HepG2 (cell line): ENCODE measurements around the gene MYO10. TPM values are rescaled to one million over a fixed set of nuclear protein-coding genes. Genes with fewer than 3 reads are reported as not detected.

ENCODE experiments used
- ATAC-seq: fragments of 200-7000 bp; cut with Tn5 transposase; 3 replicates; pipeline ENCODE4 v1.9.1; 2020; ENCODE audit warnings: mild to moderate bottlenecking, moderate library complexity
- BruUV-seq: library from RNA; stranded (reverse); fragments of 400-500 nt; replicated peaks from 2 replicates; lab custom pipeline; 2021; lab: Mats Ljungman, UMichigan
- CTCF ChIA-PET: fragments of 300-600 bp; formaldehyde crosslinking; extraction: SDS; loops from one replicate; lab custom pipeline; 2021; ENCODE audit warnings: low total read pairs, inconsistent platforms, low intra/inter-chr PET ratio; lab: Yijun Ruan, JAX
- POLR2A ChIA-PET: fragments of 350-600 bp; sonication (Branson Sonifier 250); formaldehyde crosslinking; loops from one replicate; lab custom pipeline; 2020; ENCODE audit warnings: antibody characterized with exemption, inconsistent platforms; lab: Yijun Ruan, JAX
- DNase-seq: peaks from one replicate; pipeline ENCODE4 v3.0.0-alpha.2; 2015; ENCODE audit warnings: low spot score
- FAIRE-seq: peaks from 3 replicates; lab custom pipeline; 2011; peaks lifted over from hg19 to GRCh38; lab: Jason Lieb, UNC
- H2AFZ ChIP-seq: one replicate; pipeline ENCODE4 v1.6.1; 2011; ENCODE audit warnings: low read length, inconsistent platforms
- H3K27ac ChIP-seq: fragments of 300-600 bp; 3 replicates; pipeline ENCODE4 v1.8.0; 2011; ENCODE audit warnings: mixed run types, mild to moderate bottlenecking, mixed read lengths, low read length, inconsistent platforms; ENCODE audit not compliant: insufficient read depth; ENCODE audit errors: extremely low read length
- H3K27me3 ChIP-seq, 2 experiments: fragments of 200-600 bp in 1 of 2; 2 replicates in 1 of 2; 3 replicates in 1 of 2; pipeline versions ENCODE4 v1.6.0 to v1.8.0; 2011; ENCODE audit warnings: low read length in 2 of 2, mild to moderate bottlenecking in 2 of 2, moderate library complexity in 2 of 2, inconsistent platforms in 1 of 2; ENCODE audit not compliant: insufficient read depth in 2 of 2, control insufficient read depth in 1 of 2
- H3K36me3 ChIP-seq, 2 experiments: fragments of 200-600 bp in 1 of 2; replicated peaks in 1 of 2; 2 replicates in 1 of 2; 3 replicates in 1 of 2; pipeline versions ENCODE4 v1.5.1 to v1.8.0; 2011; ENCODE audit warnings: low read length in 2 of 2, inconsistent platforms in 1 of 2; ENCODE audit not compliant: insufficient read depth in 2 of 2, control insufficient read depth in 1 of 2
- H3K4me1 ChIP-seq: 2 replicates; pipeline ENCODE4 v1.5.1; 2012; ENCODE audit warnings: low read length, inconsistent platforms; ENCODE audit not compliant: insufficient read depth
- H3K4me2 ChIP-seq: 2 replicates; pipeline ENCODE4 v1.6.0; 2011; ENCODE audit warnings: low read depth, low read length, inconsistent platforms
- H3K4me3 ChIP-seq, 3 experiments: fragments of 200-600 bp in 1 of 3; sonication (generic), shearing (Covaris generic) in 1 of 3; replicated peaks in 1 of 3; 2 replicates each; pipeline ENCODE4 v1.5.1; 2011 to 2016; ENCODE audit warnings: low read length in 3 of 3, inconsistent platforms in 2 of 3, low read depth in 2 of 3, mild to moderate bottlenecking in 2 of 3, control low read depth in 1 of 3, mixed read lengths in 1 of 3; ENCODE audit not compliant: insufficient read depth in 1 of 3
- H3K79me2 ChIP-seq: one replicate; pipeline ENCODE4 v1.6.1; 2011; ENCODE audit warnings: low read length, inconsistent platforms; ENCODE audit not compliant: insufficient read depth
- H3K9ac ChIP-seq: 2 replicates; pipeline ENCODE4 v1.6.0; 2011; ENCODE audit warnings: mild to moderate bottlenecking, low read depth, low read length, inconsistent platforms; ENCODE audit not compliant: insufficient read depth
- H3K9me3 ChIP-seq: 2 replicates; pipeline ENCODE4 v1.5.1; 2012; ENCODE audit warnings: mild to moderate bottlenecking, low read length
- H4K20me1 ChIP-seq: 2 replicates; pipeline ENCODE4 v1.6.0; 2011; ENCODE audit warnings: inconsistent platforms, mild to moderate bottlenecking, low read length, moderate library complexity; ENCODE audit not compliant: insufficient read depth
- KLF15 ChIP-seq: sonication (generic); formaldehyde crosslinking; IDR thresholded peaks from 2 replicates; pipeline ENCODE4 v1.8.1; 2023; ENCODE audit warnings: borderline replicate concordance, mild to moderate bottlenecking, inconsistent platforms, missing genetic modification reagents, mixed read lengths
- MED8 ChIP-seq: sonication (generic); formaldehyde crosslinking; IDR thresholded peaks from 2 replicates; pipeline ENCODE4 v1.8.1; 2023; ENCODE audit warnings: mild to moderate bottlenecking, missing genetic modification reagents; ENCODE audit not compliant: insufficient replicate concordance
- NRL ChIP-seq: sonication (generic); formaldehyde crosslinking; IDR thresholded peaks from 2 replicates; pipeline ENCODE4 v1.5.0; 2020; ENCODE audit warnings: missing genetic modification reagents, mild to moderate bottlenecking, moderate library complexity, borderline replicate concordance
- SRY ChIP-seq: sonication (generic); formaldehyde crosslinking; IDR thresholded peaks from 2 replicates; pipeline ENCODE4 v1.8.0; 2022; ENCODE audit warnings: mild to moderate bottlenecking, missing genetic modification reagents
- U2AF1 ChIP-seq: fragments of 200-400 bp; formaldehyde crosslinking; optimal IDR thresholded peaks from 2 replicates; pipeline ENCODE3; 2017; ENCODE audit warnings: mild to moderate bottlenecking, low read depth, low read length
- ZFP36L1 ChIP-seq: sonication (generic); formaldehyde crosslinking; IDR thresholded peaks from 2 replicates; pipeline ENCODE4 v1.8.0; 2022; ENCODE audit warnings: mild to moderate bottlenecking, missing genetic modification reagents, moderate library complexity
- ZNF768 ChIP-seq: sonication (generic); formaldehyde crosslinking; IDR thresholded peaks from 2 replicates; pipeline ENCODE4 v1.4.0; 2020; ENCODE audit warnings: missing genetic modification reagents
- whole genome bisulfite sequencing: methylation state at CpG from one replicate; pipeline ENCODE4 v1.1.6; 2017; ENCODE audit warnings: low lambda C conversion rate; 5-methylcytosine and 5-hydroxymethylcytosine counted together
- in situ Hi-C: cut with HindIII; loops from 2 replicates; pipeline ENCODE4 v1.10.0; 2017; ENCODE audit warnings: low pct_unique_long_range_greater_than_20kb; ENCODE audit not compliant: extremely low pct_ligation_motif_present
- intact Hi-C: fragments of 100-400 bp; cut with micrococcal nuclease; formaldehyde crosslinking; loops from one replicate; pipeline ENCODE4 v1.10.0; 2022; ENCODE audit not compliant: unreplicated experiment
- polyA plus RNA-seq, 8 experiments: library from polyadenylated mRNA; depleted of rRNA in 3 of 8; stranded (reverse) in 7 of 8; unstranded in 1 of 8; fragments of >200 nt; fragmentation: Illumina TruSeq in 4 of 8; extraction: Trizol in 4 of 8; gene quantifications; 2 replicates each; pipeline versions ENCODE4 v1.2.1 to v1.2.3, GENCODE V29; 2011 to 2016; ENCODE audit warnings: low read depth in 4 of 8, missing spikeins in 1 of 8, mixed read lengths in 1 of 8; ENCODE audit not compliant: insufficient read depth in 1 of 8
- total RNA-seq, 5 experiments: library from RNA; depleted of rRNA; stranded (reverse); fragments of >200 nt; fragmentation: Illumina TruSeq; extraction: Trizol; gene quantifications; 2 replicates each; pipeline ENCODE4 v1.2.3, GENCODE V29; 2016; ENCODE audit warnings: low read depth in 1 of 5

Gene MYO10
- total and polyA plus RNA-seq, 2 of the 13 experiments (the other 11 are each of a cell fraction or from before 2014, with no cell fraction given) = 4.5 to 14.0 TPM

DNA sequence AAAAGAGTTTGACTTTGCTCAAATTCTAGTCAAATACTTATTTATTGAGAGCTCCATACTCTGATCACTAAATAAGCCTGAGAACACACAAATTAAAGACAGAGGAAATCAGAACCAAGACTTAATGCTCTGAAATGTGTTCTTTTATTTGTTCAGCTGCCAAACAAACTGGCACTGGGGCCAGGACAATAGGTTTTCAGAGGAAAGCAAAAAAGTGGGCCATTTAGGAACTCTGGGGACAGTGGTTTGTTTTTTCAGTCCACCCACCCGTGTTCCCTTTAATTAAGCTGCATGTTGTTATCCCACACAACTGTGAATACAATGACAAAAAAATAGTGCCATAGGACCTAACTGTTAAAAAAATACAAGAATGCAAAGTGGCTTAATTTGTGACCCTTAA, 223.9 kb downstream of the MYO10 start:
- CTCF ChIA-PET = no interaction called here
- no TSS peak for BruUV-seq

DNA sequence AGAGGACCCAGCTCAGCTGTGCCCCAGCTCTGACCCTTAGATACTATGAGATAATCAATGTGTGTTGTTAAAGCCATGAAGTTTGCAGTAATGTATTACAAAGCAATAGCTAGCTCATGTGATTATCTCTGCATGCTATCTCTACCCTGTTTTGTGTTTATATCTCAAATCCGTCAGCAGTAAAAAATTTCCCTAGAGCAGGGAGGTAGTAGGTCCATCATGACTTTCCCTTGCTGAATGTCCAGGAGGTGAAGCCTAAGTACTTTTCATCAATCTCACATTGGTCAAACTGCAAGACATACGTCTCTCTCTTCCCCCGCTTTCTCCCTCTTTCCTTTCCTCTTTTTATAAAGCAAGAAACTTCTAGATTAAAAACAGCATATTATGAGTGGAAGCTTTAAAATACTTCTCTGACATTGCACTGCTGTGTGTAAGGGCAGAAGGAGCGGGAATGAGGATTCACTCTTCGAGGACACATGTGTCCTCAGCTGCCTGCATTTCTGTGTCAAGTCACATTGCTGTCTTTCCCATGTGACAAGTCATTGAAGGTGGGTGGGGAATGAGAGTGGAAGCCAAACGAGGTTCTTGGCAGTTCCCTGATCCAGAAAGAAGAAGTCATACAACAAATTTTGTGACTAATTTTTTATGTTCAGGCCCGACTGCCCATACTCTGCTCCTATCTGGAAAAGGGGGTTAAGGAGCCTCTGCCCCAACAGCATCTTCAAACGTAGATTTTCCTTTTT, 226.2 kb downstream of the MYO10 start:
- intact Hi-C loops = no loop called here
- WGBS = 94% methylated on average over 8 of the region's 8 CpGs
- FAIRE-seq = no peak
- BruUV-seq = TSS peak; percentile 9
- peaks cover 18 to 48% of the 10 kb centered on the region in 2 experiments; a peak in 4 of 5 replicates for H3K36me3 ChIP-seq
- H3K27ac ChIP-seq = no peak overlapping the region
- no peaks in the 10 kb centered on the region for H3K9me3 ChIP-seq
- no peak for TF ChIP-seq ZFP36L1 (CRISPR knock-in tag)
- TF ChIP-seq, all 625 proteins: peak for 0
- peaks cover 16% of the 10 kb centered on the region for H3K4me1 ChIP-seq
- CTCF ChIA-PET = no interaction called here
- DNase-seq (no peak), ATAC-seq (no peak)
- no peaks in the 10 kb centered on the region for H4K20me1 ChIP-seq
- H3K27me3 ChIP-seq = no peaks in the 10 kb centered on the region
- no peak overlapping the region for H3K9ac ChIP-seq
- no peak overlapping the region for H3K4me3 ChIP-seq
- POLR2A ChIA-PET = no interaction called here
- peaks cover 16% of the 10 kb centered on the region for H3K79me2 ChIP-seq
- in situ Hi-C loops = no loop called here
- no peak overlapping the region for H2AFZ ChIP-seq
- H3K4me2 ChIP-seq = no peak overlapping the region

More for the DNA sequence above, 223.9 kb downstream of the MYO10 start:
- TF ChIP-seq MED8 (CRISPR knock-in tag) (no peak), U2AF1 (no peak), SRY (CRISPR knock-in tag) (no peak), NRL (CRISPR knock-in tag) (no peak), ZNF768 (CRISPR knock-in tag) (no peak), KLF15 (CRISPR knock-in tag) (no peak)
- Histone ChIP-seq H3K27ac (no peak overlapping the region), H3K36me3 (peaks cover 12 to 39% of the 10 kb centered on the region in 2 experiments; a peak in 4 of 5 replicates), H3K4me2 (no peak overlapping the region), H3K4me3 (no peak overlapping the region), H3K27me3 (no peaks in the 10 kb centered on the region), H3K9ac (no peak overlapping the region), H4K20me1 (0 out of 2 replicates have a peak, but pooled peaks cover 3% of the 10 kb centered on the region), H3K9me3 (no peaks in the 10 kb centered on the region), H3K79me2 (peaks cover 21% of the 10 kb centered on the region), H2AFZ (no peak overlapping the region), H3K4me1 (peaks cover 16% of the 10 kb centered on the region)
- 92% methylated on average over 1 of the region's 1 CpG for WGBS
- in situ Hi-C loops (no loop called here), intact Hi-C loops (no loop called here)
- no peak for ATAC-seq
- FAIRE-seq = no peak
- POLR2A ChIA-PET = no interaction called here
- DNase-seq = no peak
